Measurements from ENCODE around the gene TRIP11. TPM values are rescaled to one million over a fixed set of nuclear protein-coding genes. Genes with fewer than 3 reads are reported as not detected.
A peak's percentile ranks its signal among the peaks of the same experiment; 100 is the strongest.
"Not testable (repeated sequence)": the region's sequence is repeated elsewhere in the genome, so short reads cannot be mapped to it uniquely, and the experiment has no call there.

Gene TRIP11
- total RNA-seq, result 28.8 and 37.3 TPM in 2 replicates
- polyA plus RNA-seq (2012), result 6.9 TPM

GRCh38 chr14:92039719-92040430, at the start of gene TRIP11:
TRIP11 (minus strand) TSS chr14:92040059; CDS start chr14:92039685, 374 bp downstream.
- peak; percentile 95 for DNase-seq (ENCODE audit: low read depth)

- DNase-seq (ENCODE audit: low read depth), result no peak
These were observed 48.6 kb upstream of the TRIP11 start for GRCh38 chr14:92088494-92088893.

- no peak for DNase-seq (ENCODE audit: low read depth)
These were observed 34.7 kb upstream of the TRIP11 start for GRCh38 chr14:92074555-92074954.

DNA sequence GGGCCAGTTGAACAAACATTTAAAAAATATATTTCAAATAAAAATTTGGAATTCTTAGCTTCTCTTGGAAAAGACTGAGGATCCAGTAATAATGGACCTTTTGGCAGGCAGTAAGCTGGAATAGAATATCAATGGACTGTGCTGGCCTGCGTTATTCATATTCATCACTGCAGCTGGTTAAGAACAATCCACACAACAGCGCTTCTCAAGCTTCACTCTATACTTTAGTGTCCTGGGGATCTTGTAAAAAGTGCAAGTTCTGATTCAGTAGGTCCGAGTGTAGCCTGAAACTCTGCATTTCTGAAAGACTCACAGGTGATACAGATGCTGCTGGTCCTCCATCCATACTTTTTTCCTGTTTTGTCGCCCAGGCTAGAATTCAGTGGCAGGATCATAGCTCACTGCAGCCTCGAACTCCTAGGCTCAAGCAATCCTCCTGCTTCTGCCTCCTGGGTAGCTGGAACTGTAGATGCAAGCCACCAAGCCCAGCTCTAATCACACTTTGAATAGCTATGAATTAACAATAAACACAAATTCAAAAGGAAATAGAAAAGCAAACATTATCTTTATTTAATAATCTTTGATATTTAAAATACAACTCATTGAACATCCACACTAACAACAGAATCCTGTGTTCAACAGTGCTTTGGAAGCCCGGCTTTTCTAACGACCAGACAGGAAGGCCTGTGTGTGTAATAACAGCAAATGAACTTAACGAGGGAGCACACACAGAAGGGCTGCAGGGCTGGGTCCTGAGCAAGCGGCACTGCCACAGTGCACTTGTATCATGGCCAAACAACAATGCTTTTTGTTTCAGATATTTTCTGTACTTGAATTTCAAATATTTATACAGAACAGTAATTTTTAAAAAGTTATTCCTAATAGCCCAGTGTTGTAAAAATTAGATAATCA, 18.4 kb upstream of the TRIP11 start:
- DNase-seq (ENCODE audit: low read depth), result no peak

DNA sequence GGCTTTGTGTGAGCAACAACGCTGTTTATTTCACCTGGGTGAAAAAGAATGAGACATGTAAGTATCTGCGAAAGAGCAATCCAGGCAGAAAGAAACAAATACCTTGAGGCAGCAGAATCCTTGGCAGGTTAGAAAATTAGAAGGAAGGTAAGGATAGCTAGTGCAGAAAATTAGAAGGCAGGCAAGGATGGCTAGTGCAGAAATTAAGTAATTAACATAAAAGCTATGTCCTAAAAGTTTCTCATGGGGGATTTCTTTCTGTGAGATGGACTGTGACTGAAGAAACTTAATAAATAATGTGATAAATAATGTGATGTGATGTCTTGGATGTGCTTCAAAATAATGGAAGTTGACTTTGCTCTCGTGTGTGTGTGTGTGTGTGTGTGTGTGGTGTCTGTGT, 9.9 kb upstream of the TRIP11 start:
- no peak for DNase-seq (ENCODE audit: low read depth)

DNA sequence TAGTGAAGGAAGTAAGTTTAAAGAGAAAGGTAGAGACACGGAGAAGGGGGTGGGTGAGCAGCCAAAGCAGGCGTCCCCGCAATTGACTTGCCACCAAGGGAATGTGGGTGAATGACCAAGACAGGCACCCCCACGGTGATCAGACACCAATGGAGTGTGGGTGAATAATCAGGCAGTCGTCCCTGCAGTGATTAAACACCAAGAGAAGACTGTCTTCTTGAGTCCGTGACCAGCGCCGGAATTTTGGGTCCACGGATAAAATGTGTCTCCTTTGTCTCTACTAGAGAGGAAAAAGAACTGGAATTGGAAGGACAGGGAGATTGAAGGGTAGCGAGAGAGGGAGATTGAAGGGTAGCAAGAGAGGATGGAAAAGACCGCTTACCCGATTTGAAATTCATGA, 9.4 kb upstream of the TRIP11 start:
- DNase-seq (ENCODE audit: low read depth), result not testable (repeated sequence)

- DNase-seq (ENCODE audit: low read depth), result not testable (repeated sequence)
These were observed 6.0 kb upstream of the TRIP11 start for GRCh38 chr14:92045904-92046303.

GRCh38 chr14:92041766-92042165, 1.9 kb upstream of the TRIP11 start:
- DNase-seq (ENCODE audit: low read depth), result not testable (repeated sequence)

DNA sequence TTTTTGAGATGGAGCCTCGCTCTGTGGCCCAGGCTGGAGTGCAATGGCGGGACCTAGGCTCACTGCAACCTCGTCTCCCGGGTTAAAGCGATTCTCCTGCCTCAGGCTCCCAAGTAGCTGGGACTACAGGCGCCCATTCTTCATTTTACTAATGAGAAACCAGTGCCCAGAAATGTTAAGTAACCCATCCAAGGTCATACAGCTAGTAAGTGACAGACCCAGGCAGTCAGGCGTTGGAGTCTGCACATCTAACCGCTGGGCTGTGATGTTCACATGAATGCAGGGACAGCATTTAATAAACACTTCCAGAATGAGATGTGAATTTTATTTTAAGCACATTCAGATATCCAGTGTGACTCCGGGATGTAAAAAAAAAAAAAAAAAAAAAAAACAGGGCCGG, 1.3 kb upstream of the TRIP11 start:
- DNase-seq (ENCODE audit: low read depth), result no peak

GRCh38 chr14:92040431-92041051, 682 bp upstream of the TRIP11 start:
- peak; percentile 28 for DNase-seq (ENCODE audit: low read depth)

DNA sequence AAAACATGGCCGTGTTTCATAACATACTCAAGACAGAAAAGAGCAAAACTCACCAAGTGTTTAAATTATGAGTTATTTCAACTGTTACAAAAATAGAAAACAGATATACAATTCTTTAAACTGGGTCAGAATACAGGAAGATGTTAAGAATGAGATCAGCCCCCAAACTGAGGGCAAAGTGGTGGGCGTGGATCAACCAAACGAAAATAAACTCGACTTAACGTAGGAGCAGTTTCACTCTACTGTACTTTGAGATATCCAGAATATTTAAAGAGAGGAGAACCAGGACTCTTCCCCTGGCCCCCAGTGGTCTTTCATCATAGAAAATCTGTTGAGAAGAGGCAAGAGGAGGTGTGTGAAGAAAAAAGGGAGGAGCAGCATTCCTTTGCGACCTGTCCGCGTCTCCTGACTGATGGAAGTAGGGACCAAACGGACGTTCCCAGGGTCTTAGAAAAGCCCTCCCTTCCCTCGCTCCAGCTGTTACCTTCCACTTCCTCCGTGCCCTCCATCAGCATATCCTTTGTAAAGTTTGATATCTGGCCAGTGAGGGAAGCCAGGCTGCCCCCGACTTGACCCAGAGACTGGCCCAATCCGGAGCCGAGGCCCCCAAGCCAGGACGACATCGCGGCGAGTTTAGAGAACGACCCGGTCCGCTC, 668 bp downstream of the TRIP11 start:
- peak; percentile 73 for DNase-seq (ENCODE audit: low read depth)

DNA sequence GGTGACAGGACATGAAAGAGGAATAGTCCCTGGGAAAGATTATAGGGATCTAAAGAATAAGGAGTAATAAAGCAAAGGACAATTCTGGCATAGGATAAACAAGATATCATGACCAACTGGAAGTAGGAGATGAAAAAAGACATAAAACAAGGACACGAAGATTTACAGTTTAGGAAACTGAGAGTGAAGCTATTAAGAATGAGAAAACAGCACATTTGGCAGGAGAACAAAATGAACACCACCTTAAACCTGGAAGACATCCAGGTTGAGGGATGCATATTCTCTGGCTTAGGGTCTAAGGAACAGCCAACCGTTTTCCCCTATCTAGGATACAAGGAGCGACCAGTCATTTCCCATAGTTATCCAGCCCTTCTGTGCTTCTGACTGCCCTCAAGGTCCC, 1.9 kb downstream of the TRIP11 start:
- DNase-seq (ENCODE audit: low read depth), result no peak

GRCh38 chr14:92035890-92036289, 4.0 kb downstream of the TRIP11 start:
- DNase-seq (ENCODE audit: low read depth), result peak; percentile 1

DNA sequence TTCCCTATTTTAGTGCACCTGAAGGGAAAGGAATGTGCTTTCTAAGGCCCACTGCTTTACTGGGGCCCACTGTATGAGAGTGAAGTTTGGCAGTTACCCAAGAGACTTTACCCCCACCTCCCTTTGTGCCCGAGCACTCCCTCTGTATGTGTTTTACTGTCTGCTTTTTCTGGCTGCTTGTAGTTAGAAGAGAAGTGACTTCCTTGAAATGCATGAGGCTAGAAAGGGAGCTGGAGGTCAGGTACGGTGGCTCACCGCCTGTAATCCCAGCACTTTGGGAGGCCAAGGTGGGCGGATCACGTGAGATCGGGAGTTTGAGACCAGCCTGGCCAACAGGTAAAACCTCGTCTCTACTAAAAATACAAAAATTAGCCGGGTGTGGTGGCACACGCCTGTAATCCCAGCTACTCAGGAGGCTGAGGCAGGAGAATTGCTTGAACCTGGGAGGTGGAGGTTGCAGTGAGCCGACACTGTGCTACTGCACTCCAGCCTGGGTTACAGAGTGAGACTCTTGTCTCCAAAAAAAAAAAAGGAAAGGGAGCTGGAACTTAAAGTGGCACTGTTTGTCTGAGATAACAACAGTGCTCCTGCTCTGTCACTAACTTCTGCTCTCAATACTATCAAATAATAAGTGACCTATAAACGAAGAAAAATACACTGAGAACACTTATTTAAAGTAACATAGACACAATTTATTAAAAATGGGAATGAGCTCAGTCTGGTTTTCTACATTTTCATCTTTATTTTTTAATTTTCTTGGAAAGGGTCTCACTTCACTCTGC, 5.8 kb downstream of the TRIP11 start:
- no peak for DNase-seq (ENCODE audit: low read depth)

DNA sequence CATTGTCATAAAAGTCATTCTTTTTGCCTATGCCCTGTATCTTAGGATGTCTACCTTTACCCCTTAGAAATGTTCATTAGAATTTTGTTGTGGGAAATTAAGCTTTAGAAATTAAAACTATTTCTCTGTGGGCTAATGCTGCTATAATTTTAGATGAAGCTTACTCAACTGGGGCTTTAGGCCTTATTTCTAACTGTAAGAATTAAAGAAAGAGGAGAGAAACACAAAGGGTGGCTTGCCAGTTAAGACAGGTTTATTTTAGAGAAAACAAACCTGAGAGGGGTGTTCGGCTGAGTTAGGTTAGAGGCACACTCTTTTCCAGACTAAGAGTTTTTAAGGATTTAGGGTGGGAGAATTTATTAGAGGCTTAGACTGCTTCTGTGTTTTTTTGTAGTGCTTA, 6.4 kb downstream of the TRIP11 start:
- no peak for DNase-seq (ENCODE audit: low read depth)

DNA sequence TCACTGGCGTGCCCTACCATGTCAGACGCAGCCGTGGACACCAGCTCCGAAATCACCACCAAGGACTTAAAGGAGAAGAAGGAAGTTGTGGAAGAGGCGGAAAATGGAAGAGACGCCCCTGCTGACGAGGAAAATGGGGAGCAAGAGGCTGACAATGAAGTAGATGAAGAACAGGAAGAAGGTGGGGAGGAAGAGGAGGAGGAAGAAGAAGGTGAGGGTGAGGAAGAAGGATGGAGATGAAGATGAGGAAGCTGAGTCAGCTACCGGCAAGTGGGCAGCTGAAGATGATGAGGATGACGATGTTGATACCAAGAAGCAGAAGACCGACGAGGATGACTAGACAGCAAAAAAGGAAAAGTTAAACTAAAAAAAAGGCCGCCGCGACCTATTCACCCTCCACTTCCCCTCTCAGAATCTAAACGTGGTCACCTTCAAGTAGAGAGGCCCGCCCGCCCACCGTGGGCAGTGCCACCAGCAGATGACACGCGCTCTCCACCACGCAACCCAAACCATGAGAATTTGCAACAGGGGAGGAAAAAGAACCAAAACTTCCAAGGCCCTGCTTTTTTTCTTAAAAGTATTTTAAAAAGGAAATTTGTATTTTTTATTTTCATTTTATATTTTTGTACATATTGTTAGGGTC, 13.2 kb downstream of the TRIP11 start:
- no peak for DNase-seq (ENCODE audit: low read depth)

DNA sequence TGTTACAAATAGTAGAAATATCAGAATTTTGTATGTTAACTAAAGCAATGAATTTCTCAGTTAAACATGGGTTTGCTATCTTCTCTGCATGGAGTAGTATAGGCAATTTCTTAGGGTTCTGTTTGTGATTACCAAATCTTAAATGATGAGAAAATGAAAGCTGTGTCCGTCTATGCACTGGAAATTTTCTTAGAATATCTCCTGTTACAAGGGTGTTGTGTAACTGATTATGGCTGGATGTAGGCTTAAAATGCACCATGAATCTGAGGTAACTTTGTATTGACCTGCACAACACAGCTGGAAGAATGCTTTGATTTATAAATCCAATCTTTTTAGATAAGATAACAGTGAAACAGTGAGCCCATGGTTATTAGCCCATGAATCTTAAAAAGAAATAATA, 17.8 kb downstream of the TRIP11 start:
- DNase-seq (ENCODE audit: low read depth), result no peak

GRCh38 chr14:92021523-92021922, 18.3 kb downstream of the TRIP11 start:
- DNase-seq (ENCODE audit: low read depth), result no peak

- no peak for DNase-seq (ENCODE audit: low read depth)
These were observed 25.8 kb downstream of the TRIP11 start for GRCh38 chr14:92014040-92014439.

- DNase-seq (ENCODE audit: low read depth), result no peak
These were observed 27.6 kb downstream of the TRIP11 start for GRCh38 chr14:92012121-92012748.
